Panc1 (cell line): ENCODE results near the gene PARD3. TPM values are rescaled to one million over a fixed set of nuclear protein-coding genes. Genes with fewer than 3 reads are reported as not detected.

Source experiments
- ATAC-seq: fragments of 200-7000 bp; cut with Tn5 transposase; 2 replicates; pipeline ENCODE4 v1.9.1; 2020; ENCODE audit warnings: mild to moderate bottlenecking, moderate library complexity
- BruUV-seq: library from RNA; stranded (reverse); fragments of 400-500 nt; replicated peaks from 2 replicates; lab custom pipeline; 2021; lab: Mats Ljungman, UMichigan
- CTCF ChIA-PET: fragments of 300-600 bp; sonication (Branson Sonifier 250); formaldehyde crosslinking; loops from one replicate; lab custom pipeline; 2022; ENCODE audit warnings: antibody characterized with exemption; lab: Charles Lee
- POLR2A ChIA-PET: fragments of 300-600 bp; sonication (Branson Sonifier 250); formaldehyde crosslinking; loops from one replicate; lab custom pipeline; 2022; ENCODE audit warnings: antibody characterized with exemption; lab: Charles Lee
- DNase-seq: peaks from one replicate; pipeline ENCODE4 v3.0.0-alpha.2; 2010; ENCODE audit warnings: low read depth, low spot score
- H3K27ac ChIP-seq: 2 replicates; pipeline ENCODE4 v1.5.1; 2011; ENCODE audit warnings: mild to moderate bottlenecking, low read length, inconsistent platforms
- H3K27me3 ChIP-seq: fragments of 200-500 bp; sonication (Bioruptor generic); 2 replicates; pipeline ENCODE4 v1.6.0; 2014; ENCODE audit warnings: low read length, inconsistent platforms; ENCODE audit not compliant: control insufficient read depth, insufficient read depth
- H3K36me3 ChIP-seq: fragments of 200-500 bp; sonication (Bioruptor generic); 2 replicates; pipeline ENCODE4 v1.5.1; 2014; ENCODE audit warnings: inconsistent platforms, mild to moderate bottlenecking, low read length, moderate library complexity; ENCODE audit not compliant: control insufficient read depth, insufficient read depth
- H3K4me1 ChIP-seq: 2 replicates; pipeline ENCODE4 v1.5.1; 2011; ENCODE audit warnings: inconsistent platforms, mild to moderate bottlenecking, low read length, moderate library complexity; ENCODE audit not compliant: control insufficient read depth, insufficient read depth
- H3K4me3 ChIP-seq, 2 experiments: 2 replicates each; pipeline ENCODE4 v1.5.1; 2011 to 2012; ENCODE audit warnings: low read depth in 2 of 2, low read length in 2 of 2, mild to moderate bottlenecking in 2 of 2, inconsistent platforms in 1 of 2, moderate library complexity in 1 of 2
- H3K9me3 ChIP-seq: fragments of 200-500 bp; sonication (Bioruptor generic); 2 replicates; pipeline ENCODE4 v1.5.1; 2014; ENCODE audit warnings: low read depth, mild to moderate bottlenecking, inconsistent platforms, low read length, moderate library complexity; ENCODE audit not compliant: control insufficient read depth, insufficient read depth
- POLR2AphosphoS5 ChIP-seq: IDR thresholded peaks from 2 replicates; pipeline ENCODE4 v1.6.1; 2012; ENCODE audit warnings: mild to moderate bottlenecking, low read depth, low read length, moderate library complexity
- SIN3A ChIP-seq: IDR thresholded peaks from 2 replicates; pipeline ENCODE4 v1.6.1; 2012; ENCODE audit warnings: low read depth, mild to moderate bottlenecking, low read length, moderate library complexity, borderline replicate concordance; ENCODE audit not compliant: insufficient read depth
- TCF7L2 ChIP-seq: IDR thresholded peaks from 2 replicates; pipeline ENCODE4 v1.6.1; 2011; ENCODE audit warnings: mild to moderate bottlenecking, low read depth, low read length, inconsistent platforms
- in situ Hi-C: cut with HindIII; loops from 2 replicates; pipeline ENCODE4 v1.10.0; 2016; ENCODE audit warnings: low sequenced_read_pairs, low pct_unique_long_range_greater_than_20kb
- intact Hi-C: fragments of 100-400 bp; cut with micrococcal nuclease; formaldehyde crosslinking; loops from one replicate; pipeline ENCODE4 v1.10.0; 2022; ENCODE audit not compliant: unreplicated experiment
- total RNA-seq: library from RNA; stranded (reverse); gene quantifications from one replicate; pipeline ENCODE4 v1.2.1, GENCODE V29; 2021; ENCODE audit not compliant: unreplicated experiment
- TF ChIP-seq, protein P1 (sequence below): fragments of 450-650 bp; IDR thresholded peaks from 2 replicates; pipeline ENCODE4 v1.5.1; 2017; ENCODE audit warnings: mild to moderate bottlenecking
- TF ChIP-seq, protein P2 (sequence below), 2 experiments: IDR thresholded peaks; 2 replicates each; pipeline ENCODE4 v1.6.1; 2011 to 2012; ENCODE audit warnings: low read depth in 2 of 2, control low read depth in 1 of 2, low read length in 1 of 2, mild to moderate bottlenecking in 1 of 2, moderate library complexity in 1 of 2; ENCODE audit not compliant: insufficient read depth in 1 of 2

PARD3 gene
- total RNA-seq, 1 experiment from 2014 or later, result 29.8 TPM

DNA sequence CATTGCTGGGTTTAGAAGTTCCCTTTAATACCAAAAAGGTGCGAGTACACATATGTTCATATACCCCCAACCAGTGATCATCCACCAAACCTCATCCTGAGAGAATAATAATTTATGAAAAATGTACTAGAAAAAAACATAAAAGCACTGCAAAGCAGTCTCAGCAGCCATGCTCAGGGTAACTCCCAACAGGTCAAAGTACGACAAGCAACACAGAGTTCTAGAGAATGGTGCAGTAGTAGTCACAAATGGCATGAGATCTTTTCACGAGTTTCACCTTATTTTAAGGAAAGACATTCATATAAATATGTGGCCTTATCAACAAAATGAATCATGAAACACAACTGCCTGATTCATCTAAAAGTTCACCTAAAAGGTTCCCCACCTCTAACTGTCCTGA, 338.5 kb downstream of the PARD3 start:
- DNase-seq (no peak), ATAC-seq (no peak)
- in situ Hi-C loops (no loop called here), intact Hi-C loops (no loop called here)
- no TSS peak for BruUV-seq
- Histone ChIP-seq H3K4me3 (no peak overlapping the region), H3K4me1 (no peaks in the 10 kb centered on the region), H3K36me3 (no peaks in the 10 kb centered on the region), H3K27me3 (no peaks in the 10 kb centered on the region), H3K9me3 (no peaks in the 10 kb centered on the region), H3K27ac (no peak overlapping the region)
- CTCF ChIA-PET, result no interaction called here
- POLR2A ChIA-PET, result no interaction called here
- TF ChIP-seq, protein P1, sequence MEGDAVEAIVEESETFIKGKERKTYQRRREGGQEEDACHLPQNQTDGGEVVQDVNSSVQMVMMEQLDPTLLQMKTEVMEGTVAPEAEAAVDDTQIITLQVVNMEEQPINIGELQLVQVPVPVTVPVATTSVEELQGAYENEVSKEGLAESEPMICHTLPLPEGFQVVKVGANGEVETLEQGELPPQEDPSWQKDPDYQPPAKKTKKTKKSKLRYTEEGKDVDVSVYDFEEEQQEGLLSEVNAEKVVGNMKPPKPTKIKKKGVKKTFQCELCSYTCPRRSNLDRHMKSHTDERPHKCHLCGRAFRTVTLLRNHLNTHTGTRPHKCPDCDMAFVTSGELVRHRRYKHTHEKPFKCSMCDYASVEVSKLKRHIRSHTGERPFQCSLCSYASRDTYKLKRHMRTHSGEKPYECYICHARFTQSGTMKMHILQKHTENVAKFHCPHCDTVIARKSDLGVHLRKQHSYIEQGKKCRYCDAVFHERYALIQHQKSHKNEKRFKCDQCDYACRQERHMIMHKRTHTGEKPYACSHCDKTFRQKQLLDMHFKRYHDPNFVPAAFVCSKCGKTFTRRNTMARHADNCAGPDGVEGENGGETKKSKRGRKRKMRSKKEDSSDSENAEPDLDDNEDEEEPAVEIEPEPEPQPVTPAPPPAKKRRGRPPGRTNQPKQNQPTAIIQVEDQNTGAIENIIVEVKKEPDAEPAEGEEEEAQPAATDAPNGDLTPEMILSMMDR, result no peak
- TF ChIP-seq TCF7L2 (no peak), SIN3A (no peak), POLR2AphosphoS5 (no peak)
- TF ChIP-seq, protein P2, sequence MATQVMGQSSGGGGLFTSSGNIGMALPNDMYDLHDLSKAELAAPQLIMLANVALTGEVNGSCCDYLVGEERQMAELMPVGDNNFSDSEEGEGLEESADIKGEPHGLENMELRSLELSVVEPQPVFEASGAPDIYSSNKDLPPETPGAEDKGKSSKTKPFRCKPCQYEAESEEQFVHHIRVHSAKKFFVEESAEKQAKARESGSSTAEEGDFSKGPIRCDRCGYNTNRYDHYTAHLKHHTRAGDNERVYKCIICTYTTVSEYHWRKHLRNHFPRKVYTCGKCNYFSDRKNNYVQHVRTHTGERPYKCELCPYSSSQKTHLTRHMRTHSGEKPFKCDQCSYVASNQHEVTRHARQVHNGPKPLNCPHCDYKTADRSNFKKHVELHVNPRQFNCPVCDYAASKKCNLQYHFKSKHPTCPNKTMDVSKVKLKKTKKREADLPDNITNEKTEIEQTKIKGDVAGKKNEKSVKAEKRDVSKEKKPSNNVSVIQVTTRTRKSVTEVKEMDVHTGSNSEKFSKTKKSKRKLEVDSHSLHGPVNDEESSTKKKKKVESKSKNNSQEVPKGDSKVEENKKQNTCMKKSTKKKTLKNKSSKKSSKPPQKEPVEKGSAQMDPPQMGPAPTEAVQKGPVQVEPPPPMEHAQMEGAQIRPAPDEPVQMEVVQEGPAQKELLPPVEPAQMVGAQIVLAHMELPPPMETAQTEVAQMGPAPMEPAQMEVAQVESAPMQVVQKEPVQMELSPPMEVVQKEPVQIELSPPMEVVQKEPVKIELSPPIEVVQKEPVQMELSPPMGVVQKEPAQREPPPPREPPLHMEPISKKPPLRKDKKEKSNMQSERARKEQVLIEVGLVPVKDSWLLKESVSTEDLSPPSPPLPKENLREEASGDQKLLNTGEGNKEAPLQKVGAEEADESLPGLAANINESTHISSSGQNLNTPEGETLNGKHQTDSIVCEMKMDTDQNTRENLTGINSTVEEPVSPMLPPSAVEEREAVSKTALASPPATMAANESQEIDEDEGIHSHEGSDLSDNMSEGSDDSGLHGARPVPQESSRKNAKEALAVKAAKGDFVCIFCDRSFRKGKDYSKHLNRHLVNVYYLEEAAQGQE (IDR thresholded peaks at IDR 0.05; ENCODE audit: insufficient read depth in 1 of 2, low read depth in 2 of 2, low read length in 1 of 2), result no peak

DNA sequence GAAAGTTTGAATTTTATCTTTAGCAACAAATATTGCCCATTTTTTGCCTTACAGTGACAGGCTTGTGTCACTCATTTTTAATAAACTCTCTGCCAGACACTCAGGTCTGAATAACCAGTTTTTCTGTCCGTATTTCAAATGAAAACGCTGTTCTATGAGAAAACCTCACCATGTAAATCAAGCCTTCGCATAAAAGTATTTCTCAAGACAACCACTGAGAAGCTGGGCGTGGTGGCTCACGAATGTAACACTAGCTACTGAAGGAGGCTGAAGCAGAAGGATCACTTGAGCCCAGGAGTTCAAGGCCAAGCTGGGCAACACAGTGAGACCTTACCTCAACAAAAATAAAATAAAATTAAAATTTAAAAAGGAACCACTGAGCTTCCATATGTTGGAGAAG, 339.3 kb downstream of the PARD3 start:
- Histone ChIP-seq H3K9me3 (no peaks in the 10 kb centered on the region), H3K4me1 (no peaks in the 10 kb centered on the region), H3K36me3 (no peaks in the 10 kb centered on the region), H3K27ac (no peak overlapping the region), H3K4me3 (no peak overlapping the region), H3K27me3 (no peaks in the 10 kb centered on the region)
- in situ Hi-C loops (no loop called here), intact Hi-C loops (no loop called here)
- no peak for TF ChIP-seq POLR2AphosphoS5
- no peak for TF ChIP-seq SIN3A
- TF ChIP-seq, protein P1, result no peak
- TF ChIP-seq, protein P2 (IDR thresholded peaks at IDR 0.05; ENCODE audit: insufficient read depth in 1 of 2, low read depth in 2 of 2, low read length in 1 of 2), result no peak
- no peak for TF ChIP-seq TCF7L2
- ATAC-seq, result no peak
- no TSS peak for BruUV-seq
- DNase-seq, result no peak
- ChIA-PET CTCF (no interaction called here), POLR2A (interaction anchor here (0.7 kb wide), 1 partner anchor 102 kb away, joined by 4 read pairs; no protein-coding TSS in a partner anchor)
